G401 (cell line): ENCODE results near the gene ZNF710. TPM values are rescaled to one million over a fixed set of nuclear protein-coding genes. Genes with fewer than 3 reads are reported as not detected.
A peak's percentile ranks its signal among the peaks of the same experiment; 100 is the strongest.

Experiments
- DNase-seq: peaks from one replicate; pipeline ENCODE4 v3.0.0-alpha.2; 2015; ENCODE audit warnings: low spot score
- in situ Hi-C: cut with HindIII; loops from 2 replicates; pipeline ENCODE4 v1.10.0; 2016; ENCODE audit warnings: low sequenced_read_pairs, mixed read lengths
- total RNA-seq: library from RNA; depleted of rRNA; stranded (reverse); fragments of >200 nt; shearing (Covaris generic); gene quantifications from 2 replicates; pipeline ENCODE4 v1.2.3, GENCODE V29; 2014

The ZNF710 gene
- total RNA-seq, 1 experiment from 2014 or later = 9.0 TPM

DNA sequence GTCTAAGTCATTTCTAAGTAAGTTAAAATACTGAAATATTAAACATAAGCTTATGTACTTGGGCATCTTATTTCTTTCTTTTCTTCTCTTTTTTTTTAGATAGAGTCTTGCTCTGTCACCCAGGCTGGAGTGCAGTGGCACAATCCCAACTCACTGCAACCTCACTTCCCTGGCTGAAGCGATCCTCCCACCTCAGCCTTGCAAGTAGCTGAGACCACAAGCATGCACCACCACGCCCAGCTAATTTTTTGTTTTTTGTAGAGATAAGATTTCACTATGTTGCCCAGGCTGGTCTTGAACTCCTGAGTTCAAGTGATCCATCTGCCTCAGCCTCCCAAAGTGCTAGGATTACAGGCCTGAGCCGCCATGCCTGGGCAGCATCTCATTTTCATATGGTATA, 16.0 kb upstream of the ZNF710 start:
- in situ Hi-C loops = no loop called here
- no peak for DNase-seq

- DNase-seq = no peak
- in situ Hi-C loops = no loop called here
These were observed 9.8 kb upstream of the ZNF710 start for GRCh38 chr15:89991312-89991711.

- in situ Hi-C loops = no loop called here
These were observed 7.8 kb upstream of the ZNF710 start for GRCh38 chr15:89993349-89993748.

DNA sequence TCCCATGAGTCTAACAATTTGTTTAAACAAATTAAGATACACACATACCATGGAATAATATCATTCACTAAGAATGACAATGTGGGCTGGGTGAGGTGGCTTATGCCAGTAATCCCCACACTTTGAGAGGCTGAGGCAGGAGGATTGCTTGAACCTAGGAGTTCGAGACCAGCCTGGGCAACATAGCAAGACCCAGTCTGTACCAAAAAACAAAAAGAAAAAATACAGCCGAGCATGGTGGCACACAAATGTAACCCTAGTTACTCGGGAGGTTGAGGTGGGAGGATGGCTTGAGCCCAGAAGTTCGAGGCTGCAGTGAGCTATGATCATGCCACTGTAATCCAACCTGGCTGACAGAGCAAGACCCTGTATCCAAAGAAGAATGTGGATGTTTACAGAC, 4.0 kb upstream of the ZNF710 start:
- in situ Hi-C loops = no loop called here
- DNase-seq = no peak

More at GRCh38 chr15:89993349-89993748, 7.8 kb upstream of the ZNF710 start:
- DNase-seq = no peak

DNA sequence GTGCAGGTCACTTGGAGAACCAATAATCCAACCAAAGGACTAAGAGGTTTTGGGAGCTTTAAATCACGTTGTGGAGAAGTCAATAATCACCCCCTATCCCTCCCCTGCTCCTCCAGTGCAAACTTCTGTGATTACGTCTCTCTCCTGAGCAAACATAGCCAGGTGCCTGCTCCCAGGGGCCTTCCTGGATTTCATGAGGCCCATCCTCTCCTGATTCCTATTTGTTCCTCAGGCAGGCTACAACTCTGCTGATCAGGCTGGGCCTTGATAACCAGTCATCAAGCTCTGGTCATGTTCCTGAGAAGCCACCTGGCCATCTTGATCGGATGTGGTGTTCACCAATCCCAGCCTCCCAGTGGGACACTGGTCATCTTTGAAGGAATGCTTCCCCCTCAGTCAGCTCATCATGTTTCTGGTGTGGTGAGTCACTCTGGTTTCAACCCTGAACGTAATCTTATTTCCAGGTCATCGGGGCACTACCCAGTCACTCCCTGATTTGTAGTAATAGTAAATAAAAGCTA, 2.9 kb upstream of the ZNF710 start:
- in situ Hi-C loops = no loop called here
- DNase-seq = no peak

GRCh38 chr15:89998923-89999675, 2.0 kb upstream of the ZNF710 start:
- in situ Hi-C loops = no loop called here
- DNase-seq = no peak

DNA sequence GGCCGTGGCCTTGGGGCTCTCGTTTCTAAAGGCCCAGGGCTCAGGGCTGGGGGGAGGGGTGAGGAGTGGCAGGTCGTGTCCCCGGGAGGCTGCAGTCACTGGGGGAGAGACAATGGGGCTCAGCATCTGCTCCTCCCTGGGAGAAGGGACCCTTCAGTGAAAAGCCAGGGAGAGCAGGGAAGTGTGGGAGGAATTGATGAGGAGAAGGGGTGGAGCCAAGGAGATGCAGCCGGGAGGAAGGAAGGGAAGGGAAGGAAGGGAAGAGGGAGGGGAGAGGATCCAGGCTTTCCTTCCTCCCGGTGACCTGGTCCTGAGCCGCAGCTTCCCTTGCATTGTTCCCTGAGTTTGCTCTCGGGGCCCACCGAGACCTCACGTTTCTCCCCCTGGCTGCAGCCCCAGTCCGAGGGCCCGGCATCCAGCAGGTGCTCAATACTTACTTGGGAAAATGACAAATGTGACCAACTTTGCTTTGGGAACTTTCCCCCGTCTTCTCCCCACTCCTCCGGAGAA, 1.4 kb upstream of the ZNF710 start:
- in situ Hi-C loops = no loop called here
- DNase-seq = no peak

GRCh38 chr15:90000186-90001001, 730 bp upstream of the ZNF710 start:
- no peak for DNase-seq
- in situ Hi-C loops = no loop called here

GRCh38 chr15:90001683-90002427, 731 bp downstream of the ZNF710 start:
- in situ Hi-C loops = no loop called here
- DNase-seq = peak; percentile 47

- in situ Hi-C loops = no loop called here
- peak; percentile 15 for DNase-seq
These were observed 1.3 kb downstream of the ZNF710 start for GRCh38 chr15:90002428-90002844.

GRCh38 chr15:90003736-90004135, 2.6 kb downstream of the ZNF710 start:
- in situ Hi-C loops = no loop called here
- DNase-seq = no peak

GRCh38 chr15:90004252-90004651, 3.1 kb downstream of the ZNF710 start:
- in situ Hi-C loops = no loop called here
- DNase-seq = no peak

- no peak for DNase-seq
- in situ Hi-C loops = no loop called here
These were observed 3.5 kb downstream of the ZNF710 start for GRCh38 chr15:90004671-90005070.

DNA sequence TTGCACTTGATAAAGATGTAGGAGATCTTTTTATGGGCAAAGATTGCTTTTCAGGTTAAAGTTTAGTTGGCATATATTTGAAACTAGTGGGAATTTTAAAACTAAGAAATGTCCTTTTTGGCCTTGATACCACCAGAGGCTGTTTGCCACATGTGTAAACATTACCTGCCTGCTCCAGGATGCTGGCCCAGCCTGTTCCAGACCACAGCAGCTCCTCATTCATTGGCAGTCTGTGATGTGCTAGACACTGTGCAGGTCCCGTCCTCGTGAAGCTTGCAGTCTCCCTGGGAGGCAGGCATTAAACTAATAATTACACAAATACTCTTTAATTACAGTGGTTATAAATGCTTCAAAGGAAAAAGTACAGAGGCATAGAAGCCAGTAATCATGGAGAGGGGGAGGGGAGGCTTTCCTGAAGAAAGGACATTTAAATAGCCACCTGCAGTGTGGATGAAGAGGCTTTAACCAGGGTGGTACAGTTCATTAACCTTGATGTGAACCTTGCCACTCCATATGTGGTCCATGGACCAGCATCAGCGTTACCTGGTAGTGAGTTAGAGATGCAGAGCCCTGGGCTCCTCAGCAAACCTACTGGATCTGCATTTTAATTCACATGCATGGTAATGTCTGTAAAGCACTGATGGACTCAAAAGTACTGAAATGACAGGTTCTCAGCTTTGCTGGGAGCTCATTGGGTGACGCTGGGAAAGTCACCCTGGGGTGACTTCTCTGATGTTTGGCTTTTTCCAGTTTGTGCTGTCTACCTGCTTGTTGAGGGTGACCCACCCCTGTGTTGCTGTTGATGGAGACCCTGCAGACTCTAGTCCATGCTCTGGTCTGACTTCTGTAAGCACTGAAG, 5.3 kb downstream of the ZNF710 start:
- in situ Hi-C loops = no loop called here
- DNase-seq = no peak

GRCh38 chr15:90007076-90007460, 5.9 kb downstream of the ZNF710 start:
- in situ Hi-C loops = no loop called here
- no peak for DNase-seq

DNA sequence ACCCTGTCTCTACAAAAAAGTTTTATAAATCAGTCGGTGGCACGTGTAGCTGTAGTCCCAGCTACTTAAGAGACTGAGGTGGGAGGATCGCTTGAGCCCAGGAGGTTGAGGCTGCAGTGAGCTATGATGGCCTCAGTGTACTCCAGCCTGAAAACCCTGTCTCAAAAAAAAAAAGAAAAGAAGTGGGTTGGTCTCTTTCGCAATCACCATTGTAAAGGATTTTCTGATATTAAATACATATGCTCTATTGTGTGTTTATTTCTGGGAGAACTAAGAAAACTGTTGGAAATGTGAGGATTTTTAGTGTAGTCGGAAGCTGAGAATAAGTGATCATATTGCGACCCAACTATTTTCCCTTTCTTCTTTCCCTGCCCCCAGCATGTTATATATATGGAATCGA, 7.5 kb downstream of the ZNF710 start:
- in situ Hi-C loops = no loop called here
- no peak for DNase-seq

DNA sequence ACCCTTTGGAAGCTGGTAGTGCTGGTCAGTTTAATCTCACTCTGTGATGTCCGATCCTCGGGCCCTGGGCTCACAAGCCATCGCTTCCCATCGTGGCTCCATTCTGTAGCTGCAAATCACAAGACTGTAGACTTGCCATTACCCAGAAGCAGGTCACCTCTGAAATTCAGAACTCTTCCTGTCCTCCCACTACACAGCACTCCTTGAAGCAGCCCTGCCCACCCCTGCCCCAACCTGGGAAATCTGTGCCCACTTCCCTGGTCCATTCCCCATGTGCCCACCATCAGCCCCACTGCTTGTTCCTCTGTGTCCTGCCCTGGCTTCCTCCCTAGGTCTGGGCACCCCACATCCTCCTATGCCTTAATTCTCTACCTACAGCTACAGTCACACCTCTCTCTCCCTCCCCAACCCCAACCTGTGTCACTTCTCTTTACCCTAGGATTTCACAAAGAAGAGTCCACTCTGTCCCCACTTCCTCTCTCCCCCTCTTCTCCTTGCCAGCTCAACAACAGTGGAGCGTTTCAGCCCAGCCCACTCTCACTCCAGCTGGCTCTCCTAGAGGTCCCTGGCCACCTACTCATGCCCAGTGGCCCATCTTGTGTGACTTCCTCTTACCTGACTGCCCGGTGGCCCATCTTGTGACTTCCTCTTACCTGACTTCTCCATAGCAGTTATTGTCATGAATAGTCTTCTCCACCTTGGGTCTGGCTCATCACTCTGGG, 8.3 kb downstream of the ZNF710 start:
- in situ Hi-C loops = no loop called here
- DNase-seq = no peak

- no peak for DNase-seq
- in situ Hi-C loops = no loop called here
These were observed 10.6 kb downstream of the ZNF710 start for GRCh38 chr15:90011705-90012104.
